ENCODE results near the gene RARS2.

The RARS2 gene

GRCh38 chr6:87543696-87544473 is 45.9 kb downstream of the RARS2 start:
- DNase-seq (ENCODE audit: low read depth), result no peak
- in situ Hi-C loops (cut with HindIII; ENCODE audit: low sequenced_read_pairs), result no loop called here
- no peak for TF ChIP-seq CTCF (IDR thresholded peaks at IDR 0.05; ENCODE audit: low read depth, low read length, missing control alignments)
- H3K4me3 ChIP-seq (ENCODE audit: low read depth, low read length), result no peak overlapping the region

- in situ Hi-C loops (cut with HindIII; ENCODE audit: low sequenced_read_pairs), result no loop called here
- no peak overlapping the region for H3K4me3 ChIP-seq (ENCODE audit: low read depth, low read length)
- no peak for TF ChIP-seq CTCF (IDR thresholded peaks at IDR 0.05; ENCODE audit: low read depth, low read length, missing control alignments)
- DNase-seq (ENCODE audit: low read depth), result no peak
These were observed 48.0 kb downstream of the RARS2 start for GRCh38 chr6:87541744-87542143.

GRCh38 chr6:87541041-87541440 is 48.7 kb downstream of the RARS2 start:
- no peak for DNase-seq (ENCODE audit: low read depth)
- H3K4me3 ChIP-seq (ENCODE audit: low read depth, low read length), result no peak overlapping the region
- TF ChIP-seq CTCF (IDR thresholded peaks at IDR 0.05; ENCODE audit: low read depth, low read length, missing control alignments), result no peak
- in situ Hi-C loops (cut with HindIII; ENCODE audit: low sequenced_read_pairs), result no loop called here

- DNase-seq (ENCODE audit: low read depth), result no peak
- in situ Hi-C loops (cut with HindIII; ENCODE audit: low sequenced_read_pairs), result no loop called here
- no peak overlapping the region for H3K4me3 ChIP-seq (ENCODE audit: low read depth, low read length)
- TF ChIP-seq CTCF (IDR thresholded peaks at IDR 0.05; ENCODE audit: low read depth, low read length, missing control alignments), result no peak
These were observed 49.2 kb downstream of the RARS2 start for GRCh38 chr6:87540539-87540938.

GRCh38 chr6:87539554-87539953 is 50.2 kb downstream of the RARS2 start:
- no peak for TF ChIP-seq CTCF (IDR thresholded peaks at IDR 0.05; ENCODE audit: low read depth, low read length, missing control alignments)
- DNase-seq (ENCODE audit: low read depth), result no peak
- no peak overlapping the region for H3K4me3 ChIP-seq (ENCODE audit: low read depth, low read length)
- in situ Hi-C loops (cut with HindIII; ENCODE audit: low sequenced_read_pairs), result no loop called here

- no peak overlapping the region for H3K4me3 ChIP-seq (ENCODE audit: low read depth, low read length)
- in situ Hi-C loops (cut with HindIII; ENCODE audit: low sequenced_read_pairs), result no loop called here
- DNase-seq (ENCODE audit: low read depth), result no peak
- TF ChIP-seq CTCF (IDR thresholded peaks at IDR 0.05; ENCODE audit: low read depth, low read length, missing control alignments), result no peak
These were observed 51.1 kb downstream of the RARS2 start for GRCh38 chr6:87538510-87539260.

Data from astrocyte of the cerebellum (primary cell).